Fibroblast of skin of right biceps (primary cell): ENCODE results near the gene FCMR.
"Not testable (repeated sequence)": the region's sequence is repeated elsewhere in the genome, so short reads cannot be mapped to it uniquely, and the experiment has no call there.

ENCODE experiments used
- DNase-seq: peaks from one replicate; pipeline ENCODE4 v3.0.0-alpha.2; 2013

The FCMR gene

GRCh38 chr1:206949208-206949607 lies 27.5 kb upstream of the FCMR start:
- DNase-seq, result no peak

GRCh38 chr1:206947255-206947654 lies 25.5 kb upstream of the FCMR start:
- DNase-seq, result no peak

DNA sequence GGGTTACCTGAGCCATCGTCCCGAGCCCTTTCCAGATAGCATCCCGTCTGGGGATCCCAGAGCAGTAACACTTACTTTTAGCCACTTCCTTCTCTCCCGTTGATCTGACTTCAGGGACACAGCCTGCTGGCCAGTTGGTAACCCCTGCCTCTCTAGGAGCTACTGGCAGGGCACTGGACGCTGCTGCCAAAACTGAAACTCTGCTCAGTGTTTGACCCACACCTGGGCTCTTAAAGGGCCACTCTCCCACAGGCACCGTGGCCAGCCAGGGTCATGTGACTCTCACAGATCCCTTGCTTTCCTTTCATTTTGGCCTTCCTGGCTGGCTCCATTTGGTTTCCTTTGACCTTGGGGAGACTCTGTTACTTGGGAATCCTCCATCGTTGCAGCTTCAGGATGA lies 24.5 kb upstream of the FCMR start, which contains the start of gene PIGR:
Gene PIGR, minus strand, starts transcription at position 206 of the 400 bp plus-strand sequence. CDS start 5,935 bp downstream, outside the sequence.
- DNase-seq, result no peak

- no peak for DNase-seq
These were observed 24.0 kb upstream of the FCMR start for GRCh38 chr1:206945779-206946178.

- DNase-seq, result no peak
These were observed 23.0 kb upstream of the FCMR start for GRCh38 chr1:206944703-206945102.

DNA sequence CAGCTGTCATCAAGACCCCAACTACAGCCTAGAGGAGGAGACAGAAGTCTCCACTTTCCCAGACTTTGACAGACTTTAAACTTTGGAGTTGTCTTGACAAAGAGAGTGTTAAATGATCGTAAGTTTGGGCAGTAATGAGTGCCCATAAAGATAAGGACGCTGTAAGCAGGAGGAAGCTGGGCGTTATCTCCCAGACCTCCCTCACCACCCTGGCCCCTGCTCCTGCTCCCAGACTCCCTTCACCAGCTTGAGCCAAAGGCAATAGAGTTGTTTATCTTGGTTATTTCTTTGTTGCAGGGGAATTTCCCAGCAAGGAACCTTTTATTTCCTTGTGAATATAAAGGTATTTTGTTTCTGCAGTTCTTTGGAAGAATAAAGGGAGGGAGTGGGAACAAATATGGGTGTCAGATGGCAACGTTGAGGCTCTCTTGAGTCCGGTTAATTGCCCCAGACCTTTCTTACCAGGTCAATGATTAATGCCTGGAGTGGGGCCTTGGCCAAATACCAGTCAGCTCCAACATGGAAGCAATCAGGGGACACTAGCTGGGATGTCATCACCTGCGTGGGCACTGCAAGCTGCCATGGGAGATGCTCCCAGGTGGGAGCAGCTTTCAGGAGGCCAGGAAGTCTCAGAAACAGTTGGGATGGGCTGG lies 20.2 kb upstream of the FCMR start:
- DNase-seq, result no peak

DNA sequence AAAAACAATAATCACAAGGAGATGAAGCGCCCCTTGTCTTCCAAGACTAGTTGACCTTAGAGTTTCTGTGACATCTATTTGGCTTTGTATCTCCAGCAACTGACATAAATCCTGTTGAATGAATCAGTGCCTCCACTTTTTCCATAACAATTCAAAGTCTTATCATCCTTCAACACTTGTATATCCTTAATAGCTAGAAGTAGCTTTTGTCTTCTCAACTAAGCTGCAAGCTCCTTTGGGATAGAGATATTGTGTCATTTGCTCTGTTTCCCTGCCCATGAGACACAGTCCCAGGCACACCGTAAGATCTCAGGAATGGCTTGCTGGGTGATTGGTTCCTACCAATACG lies 18.8 kb upstream of the FCMR start:
- no peak for DNase-seq

GRCh38 chr1:206939841-206940587 lies 18.3 kb upstream of the FCMR start:
- no peak for DNase-seq

GRCh38 chr1:206939131-206939530 lies 17.4 kb upstream of the FCMR start:
- no peak for DNase-seq

GRCh38 chr1:206937425-206937824 lies 15.7 kb upstream of the FCMR start:
- no peak for DNase-seq

DNA sequence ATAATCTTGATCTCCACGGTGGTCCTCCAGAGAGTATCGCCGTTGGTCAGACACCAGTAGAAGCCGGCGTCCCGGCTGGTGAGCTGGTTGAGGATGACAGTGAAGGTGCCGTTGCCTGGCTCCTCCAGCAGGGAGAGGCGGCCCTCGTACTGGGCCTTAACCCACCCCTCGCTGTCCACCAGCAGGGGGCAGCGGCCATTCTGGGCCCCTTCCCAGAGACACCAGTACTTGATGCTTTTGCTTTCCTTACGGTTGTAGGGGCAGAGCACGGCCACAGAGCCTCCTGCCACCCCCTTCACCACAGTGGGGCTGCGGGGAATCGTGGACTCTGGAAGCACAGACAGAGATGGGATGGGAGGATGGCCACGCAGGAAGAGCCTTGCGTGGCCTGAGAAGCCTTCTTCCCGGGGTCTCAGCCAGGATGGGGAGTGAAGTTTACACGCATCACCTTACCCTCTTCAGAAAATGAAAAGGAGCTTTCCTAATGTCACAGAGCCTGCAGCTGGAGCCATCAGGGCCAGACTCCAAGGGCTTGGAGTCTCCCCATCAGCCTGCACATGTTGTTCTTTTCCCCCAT lies 13.8 kb upstream of the FCMR start:
- DNase-seq, result peak; percentile 15

- DNase-seq, result no peak
These were observed 11.7 kb upstream of the FCMR start for GRCh38 chr1:206933333-206933945.

DNA sequence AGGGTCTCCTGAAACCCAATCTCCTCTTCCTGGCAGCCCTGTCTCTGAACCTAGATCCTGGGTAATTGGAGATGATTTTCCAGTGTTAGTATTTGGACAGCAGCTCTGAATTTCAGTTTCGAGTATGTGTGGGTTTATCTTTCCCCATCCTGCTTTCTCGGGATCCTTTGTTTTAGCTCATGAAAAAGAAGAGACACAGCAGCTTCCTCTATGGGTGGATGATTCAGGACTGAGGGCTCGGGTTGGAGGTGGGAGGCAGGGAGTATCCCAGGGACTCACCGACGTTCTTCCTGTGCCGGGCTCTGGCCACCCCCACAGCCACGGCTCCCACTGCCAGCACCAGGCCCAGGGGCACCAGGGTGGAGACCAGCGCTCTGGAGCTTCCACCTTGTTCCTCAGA lies 10.4 kb upstream of the FCMR start:
- no peak for DNase-seq

GRCh38 chr1:206931709-206932108 lies 10.0 kb upstream of the FCMR start:
- no peak for DNase-seq

GRCh38 chr1:206930210-206930798 lies 8.6 kb upstream of the FCMR start:
- DNase-seq, result no peak

DNA sequence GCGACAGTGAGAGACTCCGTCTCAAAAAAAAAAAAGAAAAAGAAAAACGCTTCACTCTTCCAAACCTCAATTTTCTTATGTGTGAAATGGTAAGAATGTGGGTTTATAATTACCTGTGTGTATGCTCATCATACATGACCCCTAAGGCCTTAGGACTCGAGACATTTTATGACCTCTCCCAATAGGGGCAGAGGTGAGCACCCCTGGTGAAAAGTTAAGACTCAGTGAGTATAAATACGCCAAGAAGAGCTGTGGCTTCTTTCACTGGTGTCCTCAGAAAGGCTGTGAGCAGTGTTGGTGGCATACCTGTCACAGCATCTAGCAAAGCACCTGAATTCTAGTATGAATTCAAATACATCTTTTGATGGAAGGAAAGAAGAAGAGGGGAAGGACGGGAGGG lies 7.8 kb upstream of the FCMR start:
- DNase-seq, result no peak

DNA sequence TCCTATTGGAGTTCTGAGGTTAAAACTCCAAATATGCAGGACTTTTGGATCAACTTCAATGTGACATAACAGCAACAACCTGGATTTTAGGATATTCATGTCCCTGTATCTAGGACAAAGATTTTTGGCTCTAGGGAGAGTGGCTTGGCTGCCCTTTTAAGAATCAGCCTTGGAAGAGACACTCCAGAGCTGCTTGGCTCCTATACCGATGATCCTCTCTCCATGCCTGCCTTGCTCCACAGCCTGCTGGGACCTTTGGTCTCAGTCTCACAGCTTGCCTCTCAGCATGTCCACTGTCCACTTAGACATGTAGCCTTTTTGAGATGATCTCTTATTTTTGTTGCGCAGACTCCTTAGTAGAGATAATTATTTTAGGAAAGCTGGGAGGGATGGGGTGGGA lies 4.5 kb upstream of the FCMR start:
- no peak for DNase-seq

GRCh38 chr1:206925106-206925736 lies 3.5 kb upstream of the FCMR start:
- no peak for DNase-seq

GRCh38 chr1:206924592-206925105 lies 2.9 kb upstream of the FCMR start:
- no peak for DNase-seq

DNA sequence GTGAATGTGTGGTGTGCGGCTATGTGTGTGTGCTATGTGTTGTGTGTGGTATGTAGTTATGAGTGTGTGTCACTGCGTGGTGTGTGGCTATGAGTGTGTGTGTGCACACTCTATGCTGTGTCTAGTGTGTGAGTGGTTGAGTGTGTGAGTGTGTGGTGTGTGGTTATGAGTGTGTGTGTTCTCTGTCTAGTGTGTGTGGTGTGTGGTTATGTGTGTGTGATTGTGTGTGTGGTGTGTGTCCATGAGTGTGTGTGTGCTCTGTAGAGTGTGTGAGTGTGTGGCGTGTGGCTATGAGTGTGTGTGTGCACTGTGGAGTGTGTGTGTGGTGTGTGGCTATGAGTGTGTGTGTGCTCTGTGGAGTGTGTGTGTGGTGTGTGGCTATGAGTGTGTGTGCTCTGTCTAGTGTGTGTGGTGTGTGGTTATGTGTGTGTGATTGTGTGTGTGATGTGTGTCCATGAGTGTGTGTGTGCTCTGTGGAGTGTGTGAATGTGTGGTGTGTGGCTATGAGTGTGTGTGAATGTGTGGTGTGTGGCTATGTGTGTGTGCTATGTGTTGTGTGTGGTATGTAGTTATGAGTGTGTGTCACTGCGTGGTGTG lies 2.3 kb upstream of the FCMR start:
- DNase-seq, result not testable (repeated sequence)

DNA sequence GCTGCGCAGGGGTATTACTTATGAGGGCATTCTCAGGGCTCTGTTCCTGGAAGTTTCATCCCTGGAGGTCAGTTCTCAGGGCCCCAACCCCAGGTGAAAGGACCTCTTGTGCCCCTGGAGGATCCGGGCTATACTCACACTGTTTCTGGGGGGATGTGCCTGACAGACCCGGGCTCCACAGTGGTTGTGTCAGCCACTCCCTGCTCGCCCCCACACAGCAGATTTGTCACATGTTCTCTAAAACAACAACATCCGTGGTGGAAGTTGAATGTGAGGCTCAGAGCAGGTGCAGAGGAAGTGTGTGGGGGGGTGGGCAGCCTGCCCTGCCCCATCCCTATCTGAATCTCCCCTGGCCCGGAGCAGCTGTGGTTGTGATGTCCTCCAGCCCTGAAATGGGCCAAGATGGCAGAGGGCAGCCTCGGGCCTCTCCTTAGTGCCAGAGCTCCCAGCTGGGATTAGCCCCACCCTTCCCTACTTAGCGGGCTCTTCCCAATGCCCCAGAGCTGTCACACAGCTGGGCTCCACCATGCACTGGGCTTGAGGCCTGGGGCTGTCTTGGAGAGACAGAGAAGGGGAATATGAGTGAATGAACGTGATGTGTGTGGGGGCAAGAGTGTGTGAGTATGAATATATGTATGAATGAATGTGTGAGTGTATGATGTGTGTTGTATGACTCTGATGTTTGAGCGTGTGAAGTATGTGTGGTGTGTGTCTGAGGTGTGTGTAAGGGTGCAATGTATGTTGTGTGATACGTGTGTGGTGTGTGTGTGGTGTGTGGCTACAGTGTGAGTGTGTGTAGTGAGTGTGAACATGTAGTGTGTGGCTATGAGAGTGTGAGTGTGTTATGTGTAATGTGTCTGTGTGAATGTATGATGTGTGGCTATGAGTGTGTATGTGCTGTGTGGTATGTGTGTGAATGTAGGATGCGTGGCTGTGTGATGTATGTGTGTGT lies 1.5 kb upstream of the FCMR start:
- DNase-seq, result no peak
